Upper lobe of left lung (tissue), 6 donors: ENCODE results near the gene RRAD. TPM values are rescaled to one million over a fixed set of nuclear protein-coding genes. Genes with fewer than 3 reads are reported as not detected.

Experiments used
- ATAC-seq, 2 donors: fragments of 200-7000 bp; cut with Tn5 transposase; one replicate each; pipeline ENCODE4 v1.9.1; 2022; ENCODE audit warnings: mild to moderate bottlenecking in 2 of 2, moderate library complexity in 2 of 2; ENCODE audit not compliant: low FRiP score in 2 of 2
- DNase-seq, 2 donors: peaks; one replicate each; pipeline ENCODE4 v3.0.0-alpha.2; 2019 to 2020
- H3K27ac ChIP-seq, 4 donors: fragments of 200-600 bp; sonication (generic); one replicate each; pipeline ENCODE4 v1.5.1; 2016 to 2019
- H3K27me3 ChIP-seq, 4 donors: fragments of 200-600 bp; sonication (generic); one replicate each; pipeline ENCODE4 v1.5.1; 2017 to 2019
- H3K36me3 ChIP-seq, 4 donors: fragments of 200-600 bp; sonication (generic); one replicate each; pipeline ENCODE4 v1.5.1; 2016 to 2019
- H3K4me1 ChIP-seq, 4 donors: fragments of 200-600 bp; sonication (generic); one replicate each; pipeline ENCODE4 v1.5.1; 2018 to 2019
- H3K4me3 ChIP-seq, 4 donors: fragments of 200-600 bp; sonication (generic); one replicate each; pipeline ENCODE4 v1.5.1; 2017 to 2019; ENCODE audit warnings: mild to moderate bottlenecking in 2 of 4, moderate library complexity in 1 of 4
- H3K9me3 ChIP-seq, 4 donors: fragments of 200-600 bp; sonication (generic); one replicate each; pipeline ENCODE4 v1.5.1; 2018 to 2019
- CTCF ChIP-seq, 6 experiments: fragments of 450-650 bp in 4 of 6; fragments of 200-600 bp in 2 of 6; sonication (generic) in 2 of 6; IDR thresholded peaks; one replicate each; pipeline ENCODE4 v1.5.1; 2016 to 2019; ENCODE audit warnings: antibody characterized with exemption in 6 of 6
- EP300 ChIP-seq, 4 donors: sonication (generic); formaldehyde crosslinking; IDR thresholded peaks; one replicate each; pipeline ENCODE4 v1.5.1; 2017; ENCODE audit warnings: antibody characterized with exemption in 4 of 4, control low read depth in 2 of 4
- POLR2A ChIP-seq, 4 donors: fragments of 450-650 bp; IDR thresholded peaks; one replicate each; pipeline ENCODE4 v1.5.1; 2016 to 2017; ENCODE audit warnings: antibody characterized with exemption in 4 of 4, mild to moderate bottlenecking in 2 of 4
- POLR2AphosphoS5 ChIP-seq, 2 donors: sonication (generic); formaldehyde crosslinking; IDR thresholded peaks; one replicate each; pipeline ENCODE4 v1.5.1; 2017; ENCODE audit warnings: antibody characterized with exemption in 2 of 2
- WGBS, 2 donors: methylation state at CpG; one replicate each; pipeline ENCODE4 v1.1.5; 2017 to 2018; 5-methylcytosine and 5-hydroxymethylcytosine counted together
- total RNA-seq, 6 donors: library from RNA; depleted of rRNA in 4 of 6; stranded (reverse); fragments of >200 nt in 4 of 6; gene quantifications; one replicate each; pipeline versions ENCODE4 v1.1.0 to v1.2.1, GENCODE V29; 2016 to 2021
- donor health status: DM: no; HTN: no; CAD: no; lungs with moderate emphysema.
- donor health status: DM: no; HTN: yes; CAD: no; lungs with severe emphysema.

RRAD gene
- total RNA-seq, 6 donors from 2014 or later: 13.8 to 50.3 (median 47.0) TPM

GRCh38 chr16:66889622-66890021 is 35.7 kb downstream of the RRAD start:
- ATAC-seq: no peak
- TF ChIP-seq POLR2A (IDR thresholded peaks at IDR 0.05) (no peak), EP300 (IDR thresholded peaks at IDR 0.05) (no peak), POLR2AphosphoS5 (IDR thresholded peaks at IDR 0.05) (no peak), CTCF (IDR thresholded peaks at IDR 0.05) (no peak)
- WGBS, 2 donors: 70 to 80% methylated on average over 4 of the region's 4 CpGs
- H3K4me1 ChIP-seq: peaks cover 0 to 23% (median under 1%) of the 10 kb centered on the region in 4 donors
- no peak overlapping the region for H3K4me3 ChIP-seq
- DNase-seq: no peak
- no peaks in the 10 kb centered on the region for H3K27me3 ChIP-seq
- peaks cover 3 to 22% (median 10%) of the 10 kb centered on the region in 4 donors for H3K36me3 ChIP-seq
- H3K9me3 ChIP-seq: no peaks in the 10 kb centered on the region
- no peak overlapping the region for H3K27ac ChIP-seq

GRCh38 chr16:66888647-66889615 is 36.4 kb downstream of the RRAD start:
- Histone ChIP-seq H3K9me3 (no peaks in the 10 kb centered on the region), H3K36me3 (peaks cover 6 to 28% (median 13%) of the 10 kb centered on the region in 4 donors), H3K4me3 (no peak overlapping the region), H3K4me1 (peaks cover 0 to 23% (median 3%) of the 10 kb centered on the region in 4 donors), H3K27me3 (no peaks in the 10 kb centered on the region), H3K27ac (no peak overlapping the region)
- DNase-seq (no peak), ATAC-seq (no peak)
- TF ChIP-seq POLR2AphosphoS5 (IDR thresholded peaks at IDR 0.05): no peak
- no peak for TF ChIP-seq EP300 (IDR thresholded peaks at IDR 0.05)
- TF ChIP-seq POLR2A (IDR thresholded peaks at IDR 0.05): no peak
- no peak for TF ChIP-seq CTCF (IDR thresholded peaks at IDR 0.05)
- WGBS, 2 donors: 88 to 95% methylated on average over 6 of the region's 6 CpGs

- no peak for TF ChIP-seq EP300 (IDR thresholded peaks at IDR 0.05)
- TF ChIP-seq POLR2AphosphoS5 (IDR thresholded peaks at IDR 0.05): no peak
- TF ChIP-seq POLR2A (IDR thresholded peaks at IDR 0.05): no peak
- no peak for TF ChIP-seq CTCF (IDR thresholded peaks at IDR 0.05)
- no peak overlapping the region for H3K4me3 ChIP-seq
- WGBS, 2 donors: 70 to 75% methylated on average over 3 of the region's 3 CpGs
- no peaks in the 10 kb centered on the region for H3K27me3 ChIP-seq
- ATAC-seq: no peak
- H3K9me3 ChIP-seq: no peaks in the 10 kb centered on the region
- H3K4me1 ChIP-seq: peaks cover 3 to 34% (median 7%) of the 10 kb centered on the region in 4 donors
- no peak overlapping the region for H3K27ac ChIP-seq
- H3K36me3 ChIP-seq: peaks cover 6 to 25% (median 13%) of the 10 kb centered on the region in 4 donors
- DNase-seq: no peak
These were observed 38.4 kb downstream of the RRAD start for GRCh38 chr16:66886914-66887313.

- ATAC-seq: no peak
- H3K36me3 ChIP-seq: peaks cover 6 to 25% (median 13%) of the 10 kb centered on the region in 4 donors
- WGBS, 2 donors: 54 to 55% methylated on average over 2 of the region's 2 CpGs
These were observed 39.0 kb downstream of the RRAD start for GRCh38 chr16:66886321-66886720.

GRCh38 chr16:66885491-66885890 is 39.8 kb downstream of the RRAD start:
- Histone ChIP-seq H3K27ac (peak overlapping the region in 1 of 4 donors; percentile 16), H3K9me3 (no peaks in the 10 kb centered on the region), H3K4me1 (peaks cover 8 to 48% (median 15%) of the 10 kb centered on the region in 4 donors), H3K36me3 (peaks cover 6 to 25% (median 13%) of the 10 kb centered on the region in 4 donors), H3K27me3 (no peaks in the 10 kb centered on the region), H3K4me3 (no peak overlapping the region)
- ATAC-seq (no peak), DNase-seq (peak in 1 of 2 donors; percentile 49)
- TF ChIP-seq POLR2AphosphoS5 (IDR thresholded peaks at IDR 0.05) (no peak), CTCF (IDR thresholded peaks at IDR 0.05) (no peak), POLR2A (IDR thresholded peaks at IDR 0.05) (no peak), EP300 (IDR thresholded peaks at IDR 0.05) (no peak)
- WGBS, 2 donors: 92 to 97% methylated on average over 11 to 12 of the region's 12 CpGs

More at GRCh38 chr16:66886321-66886720, 39.0 kb downstream of the RRAD start:
- Histone ChIP-seq H3K4me1 (peaks cover 7 to 40% (median 12%) of the 10 kb centered on the region in 4 donors), H3K27me3 (no peaks in the 10 kb centered on the region), H3K9me3 (no peaks in the 10 kb centered on the region), H3K27ac (no peak overlapping the region), H3K4me3 (no peak overlapping the region)
- DNase-seq: no peak
- TF ChIP-seq POLR2AphosphoS5 (IDR thresholded peaks at IDR 0.05) (no peak), POLR2A (IDR thresholded peaks at IDR 0.05) (no peak)
